KOPT-K1 (cell line): Measurements from ENCODE around the gene CRAMP1.

Experiments
- H3K27ac ChIP-seq: fragments of 200-600 bp; sonication (generic); 2 replicates; pipeline ENCODE4 v1.5.1; 2016; ENCODE audit warnings: antibody characterized with exemption, mild to moderate bottlenecking, low read depth, low read length; ENCODE audit not compliant: poor library complexity, severe bottlenecking
- H3K36me3 ChIP-seq: fragments of 200-600 bp; sonication (generic); 2 replicates; pipeline ENCODE4 v1.5.1; 2017; ENCODE audit warnings: antibody characterized with exemption, mild to moderate bottlenecking, low read length, moderate library complexity; ENCODE audit not compliant: insufficient read depth
- H3K9me3 ChIP-seq: fragments of 200-600 bp; sonication (generic); 2 replicates; pipeline ENCODE4 v1.5.1; 2017; ENCODE audit warnings: antibody characterized with exemption, low read length, mild to moderate bottlenecking; ENCODE audit not compliant: insufficient read depth, poor library complexity, severe bottlenecking

Gene CRAMP1

GRCh38 chr16:1669698-1670097 lies 57.5 kb downstream of the CRAMP1 start:
- H3K27ac ChIP-seq = no peak overlapping the region
- peaks cover 98% of the 10 kb centered on the region for H3K36me3 ChIP-seq
- H3K9me3 ChIP-seq = no peaks in the 10 kb centered on the region

DNA sequence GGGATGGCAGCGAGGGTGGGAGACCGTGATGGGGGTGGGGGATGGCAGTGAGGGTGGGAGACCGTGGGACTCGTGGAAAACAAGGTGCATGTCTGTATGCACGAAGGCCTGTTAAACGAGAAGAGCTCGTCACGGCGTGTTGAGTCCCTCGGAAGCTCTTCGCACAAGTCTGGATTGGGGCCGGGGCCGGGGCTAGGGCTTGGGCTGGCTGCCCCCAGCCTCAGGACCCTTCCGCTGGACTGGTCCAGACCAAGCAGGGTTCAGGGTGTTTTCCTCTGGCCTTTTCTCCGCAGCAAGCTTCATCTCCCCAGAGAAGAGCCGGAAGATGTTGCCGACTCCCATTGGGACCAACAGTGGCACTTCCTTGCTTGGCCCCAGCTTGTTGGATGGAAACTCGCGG lies 58.2 kb downstream of the CRAMP1 start:
- no peaks in the 10 kb centered on the region for H3K9me3 ChIP-seq
- no peak overlapping the region for H3K27ac ChIP-seq
- H3K36me3 ChIP-seq = peaks cover 98% of the 10 kb centered on the region

GRCh38 chr16:1670866-1671265 lies 58.7 kb downstream of the CRAMP1 start:
- no peaks in the 10 kb centered on the region for H3K9me3 ChIP-seq
- H3K27ac ChIP-seq = no peak overlapping the region
- peaks cover 98% of the 10 kb centered on the region for H3K36me3 ChIP-seq

GRCh38 chr16:1673424-1674151 lies 61.4 kb downstream of the CRAMP1 start:
- Histone ChIP-seq H3K27ac (no peak overlapping the region), H3K9me3 (no peaks in the 10 kb centered on the region), H3K36me3 (peaks cover 80% of the 10 kb centered on the region)

DNA sequence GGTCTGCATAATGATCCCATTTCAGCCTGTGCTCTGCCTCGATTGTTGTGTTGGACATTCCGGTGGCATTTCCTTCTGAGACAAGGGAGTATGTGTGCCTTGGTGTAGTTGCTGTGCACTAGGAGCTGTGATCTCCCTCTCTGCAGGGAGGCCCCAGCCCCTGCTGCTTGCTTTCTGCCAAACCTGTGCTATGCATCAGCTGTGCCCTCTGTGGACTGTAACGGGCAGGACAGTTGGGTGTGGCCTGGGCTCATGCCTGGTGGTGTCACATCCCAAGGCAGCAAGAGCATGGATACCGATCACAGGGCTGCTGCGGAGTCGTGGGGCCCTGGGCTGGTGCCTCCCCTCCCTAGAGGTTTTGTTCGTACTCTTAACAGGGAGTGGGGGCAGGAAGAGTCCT lies 62.1 kb downstream of the CRAMP1 start:
- Histone ChIP-seq H3K27ac (no peak overlapping the region), H3K36me3 (peaks cover 73% of the 10 kb centered on the region)

GRCh38 chr16:1674751-1675664 lies 62.8 kb downstream of the CRAMP1 start:
- peaks cover 69% of the 10 kb centered on the region for H3K36me3 ChIP-seq
- no peak overlapping the region for H3K27ac ChIP-seq
- no peaks in the 10 kb centered on the region for H3K9me3 ChIP-seq

More for the DNA sequence above, 62.1 kb downstream of the CRAMP1 start:
- no peaks in the 10 kb centered on the region for H3K9me3 ChIP-seq

DNA sequence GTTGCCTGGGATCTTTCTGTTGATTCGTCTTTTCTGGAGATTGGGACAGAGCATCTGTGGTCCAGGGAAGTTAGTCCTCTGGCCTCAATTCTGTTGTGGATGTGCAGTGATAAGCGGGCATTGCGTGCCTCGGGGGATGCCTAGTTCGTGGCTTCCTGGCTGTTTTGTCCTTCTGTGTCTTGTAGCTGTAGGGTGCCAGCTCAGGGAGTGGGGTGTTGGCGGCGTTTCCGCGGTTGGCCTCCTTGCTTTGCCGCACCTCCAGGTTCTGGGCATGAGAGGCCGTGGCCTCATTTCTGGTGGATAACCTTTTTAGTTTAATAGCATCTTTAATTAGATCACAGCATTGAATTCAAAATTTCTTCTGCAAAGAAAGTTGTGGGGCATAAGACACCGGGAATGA lies 64.5 kb downstream of the CRAMP1 start:
- Histone ChIP-seq H3K27ac (no peak overlapping the region), H3K36me3 (peaks cover 71% of the 10 kb centered on the region), H3K9me3 (no peaks in the 10 kb centered on the region)

GRCh38 chr16:1677339-1677738 lies 65.2 kb downstream of the CRAMP1 start:
- Histone ChIP-seq H3K27ac (no peak overlapping the region), H3K9me3 (no peaks in the 10 kb centered on the region), H3K36me3 (peaks cover 69% of the 10 kb centered on the region)

DNA sequence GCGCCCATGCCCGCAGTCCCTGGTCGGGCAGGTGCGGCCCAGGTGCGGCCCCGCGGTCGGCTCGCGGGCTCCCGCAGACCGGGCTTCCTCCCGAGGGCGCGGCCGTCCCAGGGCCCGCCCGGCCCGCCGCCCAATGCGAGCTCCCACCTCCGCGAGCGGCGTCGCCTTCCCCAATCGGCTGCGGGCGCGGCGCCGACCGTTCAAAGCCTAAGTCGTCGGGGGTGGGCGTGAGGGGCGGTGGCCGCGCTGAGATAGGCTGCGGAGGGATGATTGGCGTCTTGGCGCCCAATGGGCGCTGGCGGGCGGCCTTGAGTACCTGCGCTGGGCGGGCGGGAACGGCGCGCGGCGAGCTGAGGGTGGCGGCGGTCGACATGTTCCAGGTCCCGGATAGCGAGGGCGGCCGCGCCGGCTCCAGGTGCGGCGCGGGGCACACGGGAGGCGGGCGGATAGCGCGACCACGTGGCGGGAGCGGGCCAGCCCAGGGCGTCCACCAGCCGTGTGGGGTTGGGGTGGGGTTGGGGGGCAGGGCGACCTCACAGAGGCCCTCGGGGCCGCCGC lies 65.9 kb downstream of the CRAMP1 start, which contains the start of gene JPT2:
Gene JPT2 (plus strand): TSS at position 338 of the 558 bp plus-strand sequence. CDS start 34 bp downstream, at position 372.
- Histone ChIP-seq H3K36me3 (peaks cover 63% of the 10 kb centered on the region), H3K9me3 (no peaks in the 10 kb centered on the region), H3K27ac (peak within 1 kb of the TSS; percentile 73)

- Histone ChIP-seq H3K36me3 (peaks cover 61% of the 10 kb centered on the region), H3K9me3 (no peaks in the 10 kb centered on the region), H3K27ac (peak overlapping the region; percentile 73)
Observed at GRCh38 chr16:1678500-1679098, 66.4 kb downstream of the CRAMP1 start.

- no peak overlapping the region for H3K27ac ChIP-seq
- no peaks in the 10 kb centered on the region for H3K9me3 ChIP-seq
- peaks cover 62% of the 10 kb centered on the region for H3K36me3 ChIP-seq
Observed at GRCh38 chr16:1680361-1680760, 68.2 kb downstream of the CRAMP1 start.

DNA sequence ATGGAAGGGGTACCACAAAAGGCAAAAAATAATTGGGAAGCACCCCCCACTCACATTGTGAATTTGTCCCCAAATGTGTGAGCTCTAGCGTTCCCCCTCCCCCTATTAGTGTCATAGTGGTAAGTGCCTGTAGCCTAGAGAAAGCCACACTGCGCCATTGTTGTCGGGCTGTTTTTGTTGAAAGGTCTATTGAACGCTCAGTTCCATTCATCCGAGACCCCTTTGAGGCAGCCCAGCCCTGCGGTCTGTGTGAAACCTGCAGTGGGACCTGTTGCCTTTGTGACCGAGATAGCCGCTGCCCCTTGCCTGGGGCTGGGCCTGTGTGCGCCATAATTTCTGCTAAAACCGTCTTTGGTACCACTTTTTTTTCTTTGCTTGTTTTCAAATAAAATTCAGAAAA lies 68.9 kb downstream of the CRAMP1 start:
- H3K36me3 ChIP-seq = peaks cover 62% of the 10 kb centered on the region
- H3K27ac ChIP-seq = no peak overlapping the region
- H3K9me3 ChIP-seq = no peaks in the 10 kb centered on the region

- Histone ChIP-seq H3K9me3 (no peaks in the 10 kb centered on the region), H3K27ac (no peak overlapping the region), H3K36me3 (peaks cover 93% of the 10 kb centered on the region)
Observed at GRCh38 chr16:1687427-1688316, 75.5 kb downstream of the CRAMP1 start.
